ES-I3 (cell line): ENCODE data around the gene RPL3.

Experiments
- H3K36me3 ChIP-seq: 2 replicates; pipeline ENCODE4 v1.6.1; 2013; ENCODE audit warnings: mild to moderate bottlenecking, low read length, control low read depth, moderate library complexity; ENCODE audit not compliant: insufficient read depth
- H3K4me1 ChIP-seq: 2 replicates; pipeline ENCODE4 v1.6.1; 2013; ENCODE audit warnings: mild to moderate bottlenecking, control low read depth, low read length; ENCODE audit not compliant: insufficient read depth
- H3K9ac ChIP-seq: 2 replicates; pipeline ENCODE4 v1.6.1; 2013; ENCODE audit warnings: low read depth, mild to moderate bottlenecking, low read length, moderate library complexity
- H3K9me3 ChIP-seq: 2 replicates; pipeline ENCODE4 v1.6.1; 2013; ENCODE audit warnings: mild to moderate bottlenecking, low read length, moderate library complexity; ENCODE audit not compliant: control insufficient read depth, insufficient read depth

Gene RPL3

DNA sequence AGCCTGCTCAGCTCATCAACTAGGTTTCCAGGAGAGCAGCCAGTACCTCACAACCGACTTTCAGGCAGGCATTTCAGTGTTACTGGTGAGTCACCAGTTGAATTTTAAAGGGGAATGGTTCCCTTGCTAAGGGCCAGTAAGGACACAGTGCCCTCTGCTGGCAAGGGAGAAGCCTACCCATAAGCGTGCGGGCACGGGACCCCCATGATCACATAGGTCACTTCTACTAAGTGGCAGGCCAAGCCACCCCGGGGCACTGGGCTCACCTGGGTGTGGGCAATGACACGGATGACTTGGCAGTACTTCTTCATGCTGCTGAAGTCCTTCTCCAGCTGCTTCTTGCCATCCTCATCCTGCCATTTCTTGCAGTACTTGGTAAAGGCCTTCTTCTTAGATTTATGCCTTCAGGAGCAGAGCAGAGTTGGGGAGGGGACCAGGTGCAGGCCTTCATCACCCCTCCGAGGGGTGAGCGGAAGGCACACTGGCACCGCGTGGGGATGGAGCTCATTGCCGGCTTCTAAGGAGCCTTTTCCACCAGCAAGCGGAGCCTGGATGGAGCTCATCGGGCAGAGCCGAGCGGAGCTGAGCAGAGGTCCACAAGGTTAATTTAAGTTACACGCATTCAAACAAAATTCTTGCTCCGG lies 2.9 kb downstream of the RPL3 start:
- H3K4me1 ChIP-seq = peaks cover 17% of the 10 kb centered on the region; the same call in 1 of the 2 replicates
- no peaks in the 10 kb centered on the region for H3K9me3 ChIP-seq
- H3K9ac ChIP-seq = peak overlapping the region; percentile 96; the same call in 1 of the 2 replicates
- H3K36me3 ChIP-seq = peaks cover 60% of the 10 kb centered on the region

DNA sequence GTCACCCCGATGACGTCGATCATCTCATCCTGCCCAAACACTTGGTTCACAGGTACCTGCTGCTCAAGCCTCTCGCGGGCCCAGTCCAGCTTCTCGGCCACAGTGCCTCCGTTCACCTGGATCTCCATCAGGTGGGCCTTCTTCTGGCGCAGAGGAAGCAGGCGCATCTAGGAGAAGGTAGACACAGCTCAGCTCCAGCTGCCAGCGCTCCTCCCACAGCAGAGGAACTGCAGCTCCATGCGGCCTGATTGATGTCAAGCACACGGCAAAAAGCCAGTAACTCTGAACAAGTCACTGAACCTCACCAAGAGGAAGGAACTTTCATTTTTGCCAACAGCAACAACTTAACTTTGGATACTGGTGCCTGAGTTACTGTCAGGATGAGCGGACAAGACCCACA lies 4.0 kb downstream of the RPL3 start:
- Histone ChIP-seq H3K9ac (no peak overlapping the region), H3K4me1 (peaks cover 17% of the 10 kb centered on the region; the same call in 1 of the 2 replicates), H3K36me3 (peaks cover 60% of the 10 kb centered on the region), H3K9me3 (no peaks in the 10 kb centered on the region)

DNA sequence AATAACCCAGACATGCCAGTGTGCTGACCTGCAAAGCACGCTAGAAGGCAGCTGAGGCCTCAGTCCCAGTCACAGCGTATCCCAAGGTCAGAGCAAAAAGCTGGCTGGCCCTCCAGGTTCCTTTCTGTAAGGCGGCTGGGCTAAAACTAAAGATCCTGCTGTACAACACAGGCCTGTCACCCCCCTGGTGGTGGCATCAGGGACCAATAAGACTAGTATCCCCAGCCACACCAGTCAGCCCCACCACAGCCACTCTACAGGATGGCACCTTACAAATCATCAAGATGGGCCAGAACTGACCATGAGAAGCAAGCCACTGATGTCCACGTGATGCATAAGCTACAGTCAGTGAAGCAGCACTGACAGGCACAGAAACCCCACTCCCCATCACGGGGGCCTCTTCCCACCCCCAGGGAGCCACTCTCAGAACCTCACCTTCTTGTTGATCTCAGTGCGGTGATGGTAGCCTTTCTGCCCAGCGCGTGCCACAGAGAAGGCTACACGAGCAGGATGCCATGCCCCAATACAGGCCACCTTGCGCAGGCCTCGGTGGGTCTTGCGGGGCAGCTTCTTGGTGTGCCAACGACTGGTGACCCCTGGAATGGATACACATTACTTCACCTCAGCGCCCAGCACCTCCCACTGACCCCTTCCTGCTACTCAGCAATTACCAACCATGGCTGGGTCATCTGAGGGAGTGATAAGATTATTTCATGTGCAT lies 5.0 kb downstream of the RPL3 start:
- peaks cover 26% of the 10 kb centered on the region; the same call in 1 of the 2 replicates for H3K4me1 ChIP-seq
- H3K36me3 ChIP-seq = peaks cover 60% of the 10 kb centered on the region
- no peak overlapping the region for H3K9ac ChIP-seq
- H3K9me3 ChIP-seq = no peaks in the 10 kb centered on the region

DNA sequence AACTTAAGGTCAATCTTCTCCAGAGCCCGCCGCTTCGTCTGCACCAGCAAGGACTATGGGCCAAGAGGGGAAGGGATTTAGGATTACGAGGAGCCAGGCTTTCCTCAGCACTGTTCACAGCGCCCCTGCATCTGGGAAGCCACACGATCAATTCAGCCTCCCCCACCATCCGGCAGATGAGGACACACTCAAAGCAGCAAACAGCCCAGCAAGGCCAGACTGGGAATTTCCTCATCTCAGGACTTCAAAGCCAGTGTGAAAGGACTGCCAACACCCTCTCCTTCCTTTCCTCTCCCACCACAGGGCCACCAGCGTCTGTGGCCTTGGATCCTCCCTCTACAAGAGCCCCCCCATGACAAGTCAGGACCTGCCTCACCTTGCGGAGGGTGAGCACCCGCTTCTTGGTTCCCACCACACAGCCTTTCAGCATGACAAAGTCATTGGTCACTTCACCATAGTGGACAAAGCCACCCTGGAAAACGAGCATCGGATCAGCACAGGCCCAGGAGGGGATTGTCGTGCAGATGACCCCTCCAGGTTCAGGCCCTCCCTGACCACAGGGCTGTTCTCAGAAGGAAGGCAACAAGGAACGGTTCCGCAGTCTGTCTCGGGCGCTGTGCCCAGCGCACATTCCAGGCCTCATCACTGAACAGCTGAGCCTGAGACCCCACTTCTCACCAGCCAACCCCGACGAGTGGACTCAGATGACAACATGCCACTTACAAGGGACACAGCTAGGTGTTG lies 6.0 kb downstream of the RPL3 start:
- Histone ChIP-seq H3K4me1 (peaks cover 35% of the 10 kb centered on the region), H3K36me3 (peaks cover 56% of the 10 kb centered on the region), H3K9me3 (no peaks in the 10 kb centered on the region), H3K9ac (no peak overlapping the region)

DNA sequence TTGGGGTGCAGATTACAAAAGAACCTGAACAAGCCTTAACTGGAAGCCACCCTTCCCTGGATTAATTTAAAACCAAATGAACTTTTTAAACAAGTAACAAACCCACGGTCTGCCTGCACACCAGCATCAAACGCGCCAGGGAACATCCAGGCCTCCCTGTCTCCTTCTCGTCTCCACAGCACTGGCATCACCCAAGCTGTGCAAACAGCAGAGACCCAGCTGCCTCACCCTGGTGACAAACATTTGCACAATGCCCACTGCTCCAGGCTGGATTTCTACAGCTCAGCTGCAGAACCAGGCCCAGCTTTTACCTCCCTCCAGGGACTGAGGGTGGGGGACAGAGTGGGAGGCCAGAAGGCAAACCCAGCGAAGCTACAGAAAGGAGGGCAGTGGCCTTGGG lies 7.0 kb downstream of the RPL3 start:
- peaks cover 32% of the 10 kb centered on the region for H3K4me1 ChIP-seq
- H3K9me3 ChIP-seq = no peaks in the 10 kb centered on the region
- peaks cover 46% of the 10 kb centered on the region for H3K36me3 ChIP-seq
- no peak overlapping the region for H3K9ac ChIP-seq

DNA sequence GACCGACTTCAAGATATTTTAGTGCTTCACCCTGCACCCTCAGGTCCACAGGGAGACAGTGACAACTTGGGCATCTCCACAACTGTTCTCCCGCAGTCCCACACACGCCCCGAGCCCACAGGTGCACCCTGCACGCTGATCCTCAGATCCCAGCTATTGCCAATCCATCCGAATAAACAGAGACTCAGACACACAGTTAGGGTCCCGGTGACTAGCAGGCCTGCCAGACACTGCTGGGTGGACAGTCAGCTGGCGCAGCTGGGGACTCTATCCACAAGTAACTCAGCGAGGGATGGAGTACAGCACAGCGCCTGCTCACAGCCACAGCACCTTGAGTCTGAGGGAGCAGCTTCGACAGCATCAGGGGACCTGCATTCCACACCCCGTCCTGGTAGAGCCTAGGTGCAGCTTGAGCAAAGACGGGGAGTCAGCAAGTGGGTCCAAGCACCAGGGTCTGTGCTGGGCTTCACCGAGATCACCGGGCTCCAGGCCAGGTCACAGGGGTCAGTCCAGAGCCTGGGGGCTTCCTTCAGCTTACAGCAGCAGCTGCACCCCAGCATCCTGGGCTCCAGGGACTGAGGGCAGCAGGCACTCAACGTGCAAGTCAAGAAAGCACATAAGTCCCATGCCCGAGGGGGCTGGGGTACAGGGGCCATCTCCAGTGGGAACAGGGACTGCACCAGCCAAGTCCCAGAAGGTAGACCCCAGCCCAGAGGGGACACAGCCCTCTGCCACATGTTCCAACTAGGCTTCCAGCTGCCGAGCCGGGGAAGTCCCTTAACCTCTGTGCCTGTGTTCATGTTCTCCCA lies 7.6 kb downstream of the RPL3 start:
- Histone ChIP-seq H3K4me1 (peaks cover 29% of the 10 kb centered on the region), H3K36me3 (peaks cover 39% of the 10 kb centered on the region), H3K9ac (no peak overlapping the region), H3K9me3 (no peaks in the 10 kb centered on the region)

DNA sequence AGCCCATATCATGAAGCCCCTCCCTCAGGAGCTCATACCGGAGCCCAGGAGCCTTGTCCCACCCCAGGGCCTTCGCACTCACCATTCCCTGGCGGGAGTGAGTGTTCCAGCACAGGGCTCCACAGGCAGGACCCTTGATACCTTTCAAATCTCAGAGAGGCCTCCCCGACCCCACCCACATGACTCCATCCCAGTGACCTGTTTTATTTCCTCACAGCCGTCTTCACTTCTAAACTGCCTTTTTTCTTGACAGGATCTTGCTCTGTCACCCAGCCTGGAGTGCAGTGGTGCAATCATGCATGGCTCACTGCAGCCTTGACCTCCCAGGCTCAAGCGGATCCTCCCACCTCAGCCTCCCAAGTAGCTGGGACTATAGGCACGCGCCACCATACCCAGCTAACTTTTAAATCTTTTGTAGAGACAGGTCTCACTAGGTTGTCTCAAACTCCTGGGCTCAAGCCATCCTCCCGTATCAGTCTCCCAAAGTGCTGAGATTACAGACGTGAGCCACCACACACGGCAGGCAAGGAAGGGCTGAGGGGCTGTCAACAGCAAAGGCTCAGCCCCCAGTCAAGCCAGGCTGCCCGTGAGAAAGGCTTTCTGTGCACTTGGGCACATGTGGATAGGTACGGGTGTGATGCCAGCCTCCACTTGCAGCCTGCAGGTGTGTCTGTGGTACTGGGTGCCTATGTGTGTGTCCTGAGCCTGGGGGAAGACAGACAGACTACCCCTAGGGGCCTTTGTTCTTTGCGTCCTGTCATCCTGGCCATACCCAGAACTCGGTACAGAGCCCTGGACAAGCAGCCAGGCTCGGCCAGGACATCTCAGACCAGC lies 9.3 kb downstream of the RPL3 start:
- H3K9ac ChIP-seq = no peak overlapping the region
- H3K9me3 ChIP-seq = no peaks in the 10 kb centered on the region
- H3K4me1 ChIP-seq = peaks cover 26% of the 10 kb centered on the region
- peaks cover 23% of the 10 kb centered on the region for H3K36me3 ChIP-seq

DNA sequence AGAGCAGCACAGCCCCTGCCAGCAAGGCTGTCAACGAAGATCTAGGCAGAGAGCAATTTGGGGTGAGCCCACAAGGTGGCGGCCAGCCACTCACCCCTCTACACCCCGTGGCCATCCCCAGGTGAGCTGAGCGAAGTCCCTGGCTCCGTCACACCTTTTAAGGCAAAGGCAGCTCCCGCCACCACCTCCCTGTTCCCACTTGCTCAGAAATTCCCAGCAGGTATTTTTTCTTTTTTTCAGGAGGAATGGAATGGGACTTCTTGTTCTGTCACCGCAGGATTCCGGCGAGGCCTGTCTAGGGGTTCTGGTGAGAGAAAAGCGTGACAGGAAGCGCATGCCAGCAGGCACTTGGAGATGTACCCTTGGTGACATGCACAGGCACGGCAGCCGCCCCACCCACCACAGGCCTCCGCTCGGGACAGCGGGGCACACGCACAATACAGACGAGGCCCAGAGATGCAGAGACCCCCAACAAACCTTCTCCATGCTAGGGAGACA lies 10.0 kb downstream of the RPL3 start:
- Histone ChIP-seq H3K9ac (no peak overlapping the region), H3K9me3 (no peaks in the 10 kb centered on the region), H3K36me3 (peaks cover 16% of the 10 kb centered on the region), H3K4me1 (peaks cover 26% of the 10 kb centered on the region)

DNA sequence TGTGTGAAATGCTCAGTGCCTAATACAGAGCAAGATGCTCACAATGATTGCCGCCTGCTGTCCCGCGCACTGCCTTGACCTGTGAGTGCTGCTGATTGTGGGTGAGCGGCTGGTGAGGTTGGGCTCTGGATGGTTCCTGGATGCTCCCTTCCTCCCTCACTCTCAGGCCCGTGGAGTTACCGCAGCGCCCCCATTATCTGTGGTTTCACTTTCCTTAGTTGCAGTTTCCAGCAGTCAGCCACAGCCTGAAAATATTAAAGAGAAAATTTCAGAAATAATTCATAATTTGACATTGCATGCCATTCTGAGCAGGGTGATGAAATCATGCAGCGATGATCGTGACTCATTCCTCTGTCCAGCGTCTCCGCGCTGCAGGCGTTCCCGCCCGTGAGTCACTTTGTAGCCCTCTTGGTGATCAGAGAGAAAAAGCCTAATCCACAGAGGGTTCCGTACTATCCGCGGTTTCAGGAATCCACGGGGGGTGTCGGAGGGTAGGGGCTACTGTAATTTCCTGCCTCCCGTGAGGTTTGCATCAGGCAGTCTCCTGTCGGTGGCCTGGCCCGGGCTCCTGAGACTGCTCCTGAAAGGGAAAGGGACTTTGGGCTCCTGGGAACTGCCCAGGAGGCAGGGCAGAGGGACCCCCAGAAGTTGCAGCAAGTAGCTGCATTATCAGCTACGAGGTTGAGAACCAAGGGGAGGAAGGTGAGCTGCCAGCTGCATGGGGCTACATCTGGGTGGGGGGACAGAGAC lies 10.6 kb downstream of the RPL3 start:
- Histone ChIP-seq H3K36me3 (peaks cover 10% of the 10 kb centered on the region), H3K9ac (peak overlapping the region; percentile 1; the same call in 1 of the 2 replicates)

DNA sequence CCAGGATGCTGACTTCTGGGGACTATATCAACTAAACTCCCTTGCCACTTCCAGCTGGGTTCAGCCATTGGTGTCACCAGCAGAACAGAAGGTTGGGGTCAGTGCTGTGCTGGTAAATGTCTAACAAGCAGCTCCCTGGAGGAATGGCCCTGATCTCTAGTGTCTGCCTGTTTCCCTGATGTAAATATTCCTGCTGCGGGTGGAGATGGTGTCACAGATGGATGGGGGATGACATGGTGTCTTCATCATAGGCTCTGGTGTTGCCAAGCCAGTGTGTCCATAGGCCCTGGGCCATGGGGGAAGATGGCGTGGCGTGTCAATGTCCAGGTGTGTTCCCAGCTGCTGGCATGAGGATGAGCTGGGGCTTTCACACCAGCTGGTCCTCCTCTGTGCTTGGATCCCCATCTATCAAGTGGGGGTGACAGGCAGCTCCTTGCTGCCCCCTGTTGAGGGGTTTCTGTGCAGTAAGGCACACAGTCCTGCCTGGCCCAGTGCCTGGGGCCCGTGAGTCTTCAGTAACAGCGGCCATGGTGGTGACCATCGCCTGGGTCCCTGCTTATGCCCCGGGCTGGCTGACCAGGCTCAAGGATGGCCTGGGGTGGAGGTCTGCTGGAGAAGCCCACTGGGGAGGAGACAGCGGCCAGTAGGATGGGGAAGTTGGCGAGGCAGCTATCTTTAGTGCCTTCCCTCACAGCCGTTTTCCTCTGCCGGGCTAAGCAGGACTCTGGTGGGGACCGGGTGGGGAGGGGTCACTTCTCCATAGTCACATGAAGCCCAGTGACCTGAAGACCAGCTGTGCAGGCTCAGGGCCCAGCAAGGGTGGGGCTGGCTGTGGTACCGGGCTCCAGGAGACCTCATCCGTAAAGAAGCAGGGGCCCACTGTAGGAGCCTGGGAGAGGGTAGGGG lies 12.7 kb downstream of the RPL3 start:
- no peaks in the 10 kb centered on the region for H3K36me3 ChIP-seq
- H3K4me1 ChIP-seq = peaks cover 26% of the 10 kb centered on the region
- H3K9me3 ChIP-seq = no peaks in the 10 kb centered on the region
- no peak overlapping the region for H3K9ac ChIP-seq

More for the DNA sequence above, 10.6 kb downstream of the RPL3 start:
- Histone ChIP-seq H3K9me3 (no peaks in the 10 kb centered on the region), H3K4me1 (peaks cover 26% of the 10 kb centered on the region)

DNA sequence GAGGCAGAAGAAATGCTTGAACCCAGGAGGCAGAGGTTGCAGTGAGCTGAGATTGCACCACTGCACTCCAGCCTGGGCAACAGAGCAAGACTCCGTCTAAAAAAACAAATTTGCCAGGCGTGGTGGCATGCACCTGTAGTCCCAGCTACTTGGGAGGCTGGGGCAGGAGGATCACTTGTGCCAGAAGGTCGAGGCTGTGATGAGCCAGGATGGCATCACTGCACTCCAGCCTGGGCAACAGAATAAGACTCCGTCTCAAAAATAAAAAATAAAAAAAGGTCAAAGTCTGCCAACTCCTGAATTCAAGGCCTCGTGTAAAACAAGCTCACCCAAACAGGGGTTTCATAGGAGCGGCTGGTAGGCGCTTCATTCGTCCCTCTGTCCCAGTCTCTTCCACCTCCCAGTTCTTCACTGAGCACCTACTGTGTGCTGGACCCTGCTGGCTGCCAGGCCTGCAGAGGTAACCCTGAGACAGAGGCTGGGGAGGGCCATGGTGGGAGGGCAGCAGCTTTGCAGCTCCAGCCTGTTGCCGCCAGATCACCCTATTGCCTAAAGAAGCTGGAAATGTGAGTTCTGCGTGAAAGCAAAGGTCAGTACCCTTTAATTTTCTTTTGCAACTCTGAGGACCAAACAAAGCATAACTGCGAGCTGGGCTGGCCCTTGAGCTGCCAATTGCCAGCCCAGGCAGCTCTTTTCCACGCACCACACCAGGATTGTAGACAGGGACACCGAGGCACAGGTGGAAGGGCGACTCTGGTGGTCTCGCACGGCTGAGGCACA lies 15.3 kb downstream of the RPL3 start:
- Histone ChIP-seq H3K9me3 (no peaks in the 10 kb centered on the region), H3K36me3 (no peaks in the 10 kb centered on the region), H3K9ac (no peak overlapping the region), H3K4me1 (peaks cover 22% of the 10 kb centered on the region)
